ENCODE measurements around the gene SRSF4.

DNA sequence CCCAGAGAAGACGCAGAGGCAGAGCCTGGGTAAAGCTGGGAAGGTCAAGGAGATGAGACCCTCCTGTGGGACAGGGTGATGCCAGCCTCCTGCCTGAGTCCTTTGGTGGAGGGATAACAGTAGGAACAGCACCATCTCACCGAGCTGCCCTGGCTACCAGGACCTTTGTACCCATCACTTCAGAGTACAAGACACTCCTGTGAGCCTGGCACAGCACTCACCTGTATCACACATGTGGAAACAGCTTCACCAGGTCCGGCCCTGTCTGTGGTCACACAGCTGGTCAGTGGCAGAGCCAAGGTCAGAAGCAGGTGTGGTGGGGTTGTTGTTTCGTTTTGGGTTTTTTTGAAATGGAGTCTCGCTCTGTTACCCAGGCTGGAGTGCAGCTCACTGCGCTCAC lies 53.0 kb downstream of the SRSF4 start:
- TF ChIP-seq POLR2AphosphoS5 (IDR thresholded peaks at IDR 0.05; ENCODE audit: borderline replicate concordance, low read depth, low read length) (no peak), EZH2 (IDR thresholded peaks at IDR 0.05) (no peak)

Measured in SK-N-MC (cell line).